ENCODE data around the gene SLC49A4. TPM values are rescaled to one million over a fixed set of nuclear protein-coding genes. Genes with fewer than 3 reads are reported as not detected.

Gene SLC49A4
- total RNA-seq, 4 donors from 2014 or later = 12.2 to 21.4 (median 15.9) TPM

GRCh38 chr3:122880624-122881023 lies 85.8 kb downstream of the SLC49A4 start:
- DNase-seq = no peak
- Histone ChIP-seq H3K36me3 (peaks cover 0 to 31% (median 0%) of the 10 kb centered on the region in 3 donors), H3K27me3 (no peaks in the 10 kb centered on the region), H3K4me1 (no peaks in the 10 kb centered on the region), H3K9me3 (no peaks in the 10 kb centered on the region), H3K27ac (no peak overlapping the region), H3K4me3 (no peak overlapping the region)
- 80 to 83% methylated on average over 4 of the region's 4 CpGs for WGBS, 2 donors
- intact Hi-C loops (cut with DNase I) = no loop called here
- no peak for TF ChIP-seq POLR2A (IDR thresholded peaks at IDR 0.05)
- no peak for TF ChIP-seq CTCF (IDR thresholded peaks at IDR 0.05)

- no peaks in the 10 kb centered on the region for H3K27me3 ChIP-seq
- H3K4me3 ChIP-seq = no peak overlapping the region
- TF ChIP-seq CTCF (IDR thresholded peaks at IDR 0.05) (no peak), POLR2A (IDR thresholded peaks at IDR 0.05) (no peak)
- no peak overlapping the region for H3K27ac ChIP-seq
- intact Hi-C loops (cut with DNase I) = no loop called here
- DNase-seq = no peak
- 92 to 95% methylated on average over 2 of the region's 2 CpGs for WGBS, 2 donors
- H3K4me1 ChIP-seq = no peaks in the 10 kb centered on the region
- peaks cover 0 to 31% (median 0%) of the 10 kb centered on the region in 3 donors for H3K36me3 ChIP-seq
- no peaks in the 10 kb centered on the region for H3K9me3 ChIP-seq
These were observed 87.6 kb downstream of the SLC49A4 start for GRCh38 chr3:122882361-122882947.

- DNase-seq = no peak
- TF ChIP-seq POLR2A (IDR thresholded peaks at IDR 0.05) = no peak
- no peak for TF ChIP-seq CTCF (IDR thresholded peaks at IDR 0.05)
- Histone ChIP-seq H3K27ac (no peak overlapping the region), H3K4me3 (no peak overlapping the region), H3K9me3 (no peaks in the 10 kb centered on the region), H3K4me1 (peaks cover 0 to 17% (median 8%) of the 10 kb centered on the region in 3 donors), H3K36me3 (peaks cover 0 to 8% (median 0%) of the 10 kb centered on the region in 3 donors), H3K27me3 (no peaks in the 10 kb centered on the region)
- WGBS, 2 donors = 83 to 92% methylated on average over 4 of the region's 4 CpGs
- intact Hi-C loops (cut with DNase I) = no loop called here
These were observed 91.4 kb downstream of the SLC49A4 start for GRCh38 chr3:122886251-122886650.

- Histone ChIP-seq H3K9me3 (no peaks in the 10 kb centered on the region), H3K36me3 (peaks cover 0 to 1% (median 0%) of the 10 kb centered on the region in 3 donors), H3K27ac (no peak overlapping the region), H3K4me3 (no peak overlapping the region), H3K4me1 (peaks cover 0 to 17% (median 8%) of the 10 kb centered on the region in 3 donors), H3K27me3 (no peaks in the 10 kb centered on the region)
- 62 to 97% methylated on average over 3 of the region's 4 CpGs for WGBS, 2 donors
- intact Hi-C loops (cut with DNase I) = no loop called here
- no peak for DNase-seq
- no peak for TF ChIP-seq CTCF (IDR thresholded peaks at IDR 0.05)
- no peak for TF ChIP-seq POLR2A (IDR thresholded peaks at IDR 0.05)
These were observed 92.1 kb downstream of the SLC49A4 start for GRCh38 chr3:122886946-122887345.

GRCh38 chr3:122890077-122890719 lies 95.3 kb downstream of the SLC49A4 start:
- 10 to 28% methylated on average over 4 to 6 of the region's 6 CpGs for WGBS, 2 donors
- no peak for DNase-seq
- Histone ChIP-seq H3K9me3 (no peaks in the 10 kb centered on the region), H3K4me1 (peaks cover 0 to 30% (median 13%) of the 10 kb centered on the region in 3 donors), H3K27ac (peak overlapping the region in 1 of 4 donors; percentile 8), H3K36me3 (no peaks in the 10 kb centered on the region), H3K4me3 (no peak overlapping the region), H3K27me3 (no peaks in the 10 kb centered on the region)
- TF ChIP-seq CTCF (IDR thresholded peaks at IDR 0.05) (no peak), POLR2A (IDR thresholded peaks at IDR 0.05) (no peak)
- intact Hi-C loops (cut with DNase I) = no loop called here

Measured in esophagus squamous epithelium (tissue), 5 donors.